Stimulated activated CD8-positive, alpha-beta memory T cell treated with anti-CD3 and anti-CD28 coated beads, Interleukin-12 subunit alpha, Interleukin-12 subunit beta, amount 100 ng/mL, for 1 hour (primary cell): ENCODE results near the gene MUC5AC.
"Not testable (repeated sequence)": the region's sequence is repeated elsewhere in the genome, so short reads cannot be mapped to it uniquely, and the experiment has no call there.

Source experiments
- DNase-seq: peaks from one replicate; pipeline ENCODE4 v3.0.0-alpha.2; 2020; ENCODE audit warnings: low read depth

MUC5AC gene

DNA sequence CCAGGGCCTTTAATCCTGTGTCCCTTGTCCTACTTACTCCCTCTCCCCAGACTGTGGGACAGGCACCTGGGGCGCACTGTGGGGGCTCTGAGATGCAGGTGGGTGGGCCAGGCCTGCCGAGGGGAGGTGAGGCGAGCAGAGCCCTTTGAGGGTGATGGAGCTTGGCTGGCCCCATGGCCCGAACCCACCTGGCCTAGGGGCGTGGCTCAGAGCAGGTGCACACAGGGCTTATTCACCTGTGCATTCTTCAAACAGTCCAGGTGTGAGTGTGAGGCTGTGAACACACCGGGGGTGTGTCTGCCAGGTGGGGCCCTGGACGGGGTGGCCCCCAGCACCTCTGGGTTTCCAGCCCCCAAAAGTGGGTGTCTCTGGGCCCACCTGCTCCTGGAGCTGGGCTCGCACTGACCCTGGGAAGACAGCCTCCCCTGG, 9.0 kb upstream of the MUC5AC start:
- no peak for DNase-seq

DNA sequence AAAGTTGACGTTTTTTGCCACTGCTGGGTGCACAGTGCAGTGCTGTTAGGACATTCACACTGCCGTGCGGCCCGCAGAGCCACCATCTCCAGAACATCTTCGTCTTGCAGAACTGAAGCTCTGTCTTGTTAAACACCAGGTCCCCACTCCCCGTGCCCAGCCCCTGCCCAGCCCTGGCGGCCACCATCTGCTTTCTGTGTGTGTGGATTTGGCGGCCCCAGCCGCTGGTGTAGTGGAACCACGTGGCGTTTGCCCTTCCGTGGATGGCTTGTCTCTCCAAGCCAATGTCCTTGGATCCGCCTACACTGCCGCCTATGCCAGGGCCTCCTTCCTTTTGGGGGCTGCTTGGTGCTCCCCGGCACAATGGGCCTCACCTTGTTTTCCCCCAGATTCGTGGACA, 8.2 kb upstream of the MUC5AC start:
- no peak for DNase-seq

DNA sequence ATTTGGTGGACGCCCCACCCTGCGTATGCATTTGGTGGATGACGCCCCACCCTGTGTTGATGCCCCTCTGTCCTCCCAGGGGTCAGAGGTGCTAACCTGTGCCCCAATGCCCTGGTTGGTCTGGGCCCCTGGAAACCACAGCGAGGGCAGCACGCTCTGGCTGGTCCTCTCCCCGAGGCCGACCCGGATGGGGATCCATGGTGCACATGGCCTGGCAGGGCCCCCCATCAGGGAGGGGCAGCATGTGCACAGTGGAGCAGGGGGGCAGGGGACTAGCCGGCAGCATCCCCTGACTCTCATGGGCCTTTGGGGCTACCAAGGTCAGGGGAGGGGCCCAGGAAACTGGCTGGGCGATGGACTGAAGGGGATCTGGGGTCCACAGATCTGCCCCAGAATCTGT, 7.6 kb upstream of the MUC5AC start:
- DNase-seq: no peak

DNA sequence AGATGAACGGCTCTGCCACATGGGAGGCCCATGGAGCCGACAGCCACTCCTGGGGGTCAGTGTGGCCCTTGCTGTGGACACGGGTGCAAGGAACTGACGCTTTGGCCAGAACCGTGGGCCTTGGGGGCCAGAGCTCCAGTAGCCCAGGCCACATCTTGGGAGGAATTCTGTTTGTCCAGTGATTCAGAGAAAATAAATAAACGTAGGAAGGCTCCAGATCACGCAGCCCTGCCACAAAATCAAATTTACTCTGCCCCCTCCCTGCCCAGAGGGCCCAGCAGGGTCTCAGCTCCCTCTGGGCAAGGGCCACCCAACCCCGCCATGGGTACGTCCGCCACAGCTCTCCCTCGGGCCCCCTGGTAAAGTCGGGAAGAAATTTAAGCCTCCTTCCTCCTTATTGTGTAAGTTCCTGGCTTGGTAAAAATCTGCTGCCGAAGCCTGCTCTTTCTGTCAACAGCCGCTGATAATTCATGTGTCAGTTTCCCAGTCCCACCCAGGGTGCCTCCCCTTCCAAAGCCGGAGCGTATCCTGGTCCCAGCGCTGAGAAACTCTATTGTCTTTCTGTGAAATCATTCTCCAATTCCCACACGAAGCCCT, 6.9 kb upstream of the MUC5AC start:
- DNase-seq: no peak

DNA sequence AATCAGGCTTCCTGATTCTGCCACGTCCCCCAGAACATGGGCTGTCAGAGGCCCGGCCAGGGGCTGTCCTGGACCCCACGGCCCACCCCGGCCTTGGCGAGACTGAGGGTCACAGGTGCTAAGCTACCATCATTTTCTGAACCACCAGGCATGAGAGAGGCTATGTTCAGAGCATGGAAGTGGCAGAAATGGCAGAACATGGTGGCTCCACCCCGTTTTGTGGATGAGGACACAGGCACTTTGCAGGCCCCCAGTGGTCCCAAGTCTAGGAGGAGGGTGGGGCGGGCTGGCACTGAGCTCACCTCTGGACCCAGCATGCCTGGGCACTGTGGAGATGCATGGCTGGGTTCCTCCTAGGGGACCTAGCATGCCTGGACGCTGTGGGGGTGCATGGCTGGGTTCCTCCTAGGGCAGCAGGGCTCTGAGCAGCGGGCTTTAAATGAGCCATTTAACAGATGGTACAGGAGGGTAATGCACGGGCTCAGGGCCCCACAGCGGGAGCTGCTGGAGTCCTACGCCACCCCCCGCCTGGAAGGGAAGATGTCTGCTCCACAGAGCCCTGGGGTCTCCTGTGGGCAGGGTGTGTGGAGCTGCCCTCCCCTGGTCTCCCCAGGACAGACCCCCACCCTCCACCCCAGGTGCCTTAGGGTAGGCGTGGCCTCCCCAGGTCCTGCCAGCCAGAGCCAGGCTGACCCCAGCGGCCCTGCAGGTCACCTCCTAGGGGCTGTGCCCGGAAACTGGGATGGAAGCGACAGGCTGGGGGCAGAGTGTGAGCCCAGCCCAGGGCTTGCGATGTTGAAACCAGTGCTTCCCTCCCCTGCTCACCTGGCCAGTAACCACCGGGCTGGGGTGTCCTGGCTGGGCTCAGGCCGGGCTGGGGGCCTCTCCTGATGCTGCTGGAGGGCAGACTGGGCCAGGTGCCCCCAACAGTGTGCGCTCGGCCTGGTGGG, 6.1 kb upstream of the MUC5AC start:
- DNase-seq: no peak

DNA sequence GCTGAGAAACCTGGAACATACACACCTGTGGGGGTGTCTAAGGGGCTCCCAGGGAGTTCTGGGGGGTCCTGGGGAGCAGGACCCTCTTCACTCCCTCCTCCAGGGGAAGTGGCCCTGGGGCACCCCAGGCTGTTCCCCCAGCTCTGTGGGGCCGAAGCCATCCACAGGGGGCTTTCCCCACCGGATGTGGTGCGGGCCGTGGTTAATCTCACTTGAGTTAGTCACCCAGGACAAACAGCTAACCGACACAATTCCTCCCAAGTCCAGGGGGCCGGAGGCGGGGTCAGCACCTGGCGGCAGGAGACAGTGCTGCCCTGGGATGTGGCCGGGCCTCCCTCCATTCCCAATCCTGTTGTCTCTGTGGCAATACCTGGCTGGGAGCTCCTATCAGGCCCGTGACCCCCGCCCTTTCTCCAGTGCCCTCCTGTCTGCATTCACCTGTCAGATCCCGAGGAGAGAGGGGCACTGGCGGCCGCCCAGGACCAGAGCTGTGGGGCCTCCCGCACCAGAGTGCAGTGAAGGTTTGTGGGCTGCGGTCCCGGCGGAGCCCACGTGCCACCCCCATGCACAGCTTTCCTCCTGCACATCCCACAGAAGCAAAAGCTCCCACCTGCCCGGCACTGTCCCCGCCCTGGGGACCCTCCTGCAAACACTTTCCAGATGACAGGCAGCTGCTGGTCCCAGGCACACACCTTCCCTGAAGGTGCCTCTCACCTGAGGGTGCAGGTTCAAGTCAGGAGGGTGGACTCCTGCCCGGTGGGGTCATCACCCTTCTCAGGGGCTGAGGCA, 5.2 kb upstream of the MUC5AC start:
- no peak for DNase-seq

DNA sequence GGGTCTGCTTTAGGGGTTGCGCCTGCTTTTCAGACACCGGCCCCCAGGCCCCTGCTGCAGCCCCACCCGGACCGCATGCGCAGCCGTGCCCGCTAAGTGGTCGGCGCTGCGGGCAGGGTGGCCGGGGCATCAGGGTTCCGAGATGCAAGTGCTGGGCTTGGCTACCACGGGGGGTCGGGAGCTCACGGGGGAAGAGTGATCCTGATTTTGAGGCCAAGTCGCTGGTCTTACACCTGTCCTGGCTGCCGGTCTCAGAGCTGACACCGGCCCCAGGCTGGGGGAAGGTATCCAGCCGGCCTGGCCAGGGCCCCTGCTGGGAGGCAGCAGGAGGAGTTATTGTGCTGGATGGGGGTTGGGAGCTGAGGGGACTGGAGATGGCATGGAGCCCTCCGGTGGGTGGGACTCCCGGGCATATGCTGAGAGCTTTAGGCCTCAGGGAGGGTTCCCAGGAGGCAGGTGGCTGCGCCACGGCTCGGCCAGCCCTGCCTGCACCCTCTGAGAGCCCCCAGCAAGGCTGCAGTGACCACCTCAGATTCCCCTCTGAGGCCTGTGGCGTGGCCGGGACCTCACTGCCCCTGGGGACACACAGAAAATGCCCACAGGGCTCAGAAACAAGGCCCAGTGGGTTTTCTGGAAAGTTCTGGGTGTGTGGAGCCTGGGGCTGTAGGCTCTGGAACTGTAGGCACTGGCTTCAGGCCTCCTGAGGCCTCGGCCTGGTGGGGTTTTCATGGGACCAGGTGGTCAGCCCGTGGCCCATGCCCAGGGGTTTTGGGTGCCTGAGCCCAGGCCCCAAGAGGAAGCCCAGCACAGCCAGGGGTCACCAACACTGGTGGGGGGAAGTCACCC, 4.4 kb upstream of the MUC5AC start:
- no peak for DNase-seq

DNA sequence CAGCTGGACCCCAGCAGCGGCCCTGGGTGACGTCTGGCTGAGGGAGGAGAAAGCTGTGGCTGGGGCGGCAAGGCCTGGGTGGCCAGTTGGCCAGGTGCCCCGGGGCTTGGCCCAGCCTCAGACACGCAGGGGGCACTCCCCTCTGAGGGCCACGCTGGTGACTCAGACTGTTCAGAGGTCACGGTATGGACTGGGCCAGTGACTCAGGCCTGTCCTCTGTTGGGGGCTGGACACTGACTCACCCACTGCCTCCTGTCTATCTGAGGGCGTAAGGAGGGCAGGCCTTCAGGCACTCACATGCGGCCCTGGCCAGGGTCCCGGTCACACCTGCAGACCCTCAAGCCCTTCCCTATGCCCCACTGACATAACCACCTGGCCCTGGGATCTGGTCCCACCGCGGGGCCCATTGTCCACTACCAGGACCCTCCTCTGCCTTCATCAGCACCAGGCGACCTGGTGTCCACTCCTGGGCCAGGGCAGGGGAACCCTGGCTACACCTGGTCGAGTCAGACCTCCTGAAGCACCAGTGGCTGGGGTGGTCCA, 3.7 kb upstream of the MUC5AC start:
- no peak for DNase-seq

DNA sequence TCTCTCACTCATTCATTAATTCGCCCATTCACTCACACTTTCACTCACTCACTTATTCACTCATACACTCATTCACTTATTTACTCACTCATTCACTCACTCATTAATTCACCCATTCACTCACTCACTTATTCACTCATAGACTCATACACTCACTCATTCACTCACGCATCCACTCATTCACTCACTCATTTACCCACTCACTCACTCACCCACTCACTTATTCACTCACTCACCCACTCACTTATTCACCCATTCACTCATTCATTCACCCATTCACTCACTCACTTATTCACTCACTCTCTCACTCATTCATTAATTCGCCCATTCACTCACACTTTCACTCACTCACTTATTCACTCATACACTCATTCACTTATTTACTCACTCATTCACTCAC, 3.1 kb upstream of the MUC5AC start:
- not testable (repeated sequence) for DNase-seq

DNA sequence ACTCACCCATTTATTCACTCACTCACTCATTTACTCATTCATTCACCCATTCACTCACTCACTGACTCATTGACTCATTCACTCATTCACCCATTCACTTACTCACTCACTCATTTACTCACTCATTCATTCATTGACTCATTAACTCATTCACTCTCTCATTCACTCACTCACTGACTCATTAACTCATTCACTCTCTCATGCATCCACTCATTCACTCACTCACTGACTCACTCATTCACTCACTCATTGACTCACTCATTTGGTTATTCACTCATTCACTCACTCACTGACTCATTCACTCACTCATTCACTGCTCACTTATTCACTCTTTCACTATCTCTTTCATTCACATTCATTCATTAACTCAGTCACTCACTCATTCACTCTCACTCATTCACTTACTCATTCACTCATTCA, 2.5 kb upstream of the MUC5AC start:
- no peak for DNase-seq

DNA sequence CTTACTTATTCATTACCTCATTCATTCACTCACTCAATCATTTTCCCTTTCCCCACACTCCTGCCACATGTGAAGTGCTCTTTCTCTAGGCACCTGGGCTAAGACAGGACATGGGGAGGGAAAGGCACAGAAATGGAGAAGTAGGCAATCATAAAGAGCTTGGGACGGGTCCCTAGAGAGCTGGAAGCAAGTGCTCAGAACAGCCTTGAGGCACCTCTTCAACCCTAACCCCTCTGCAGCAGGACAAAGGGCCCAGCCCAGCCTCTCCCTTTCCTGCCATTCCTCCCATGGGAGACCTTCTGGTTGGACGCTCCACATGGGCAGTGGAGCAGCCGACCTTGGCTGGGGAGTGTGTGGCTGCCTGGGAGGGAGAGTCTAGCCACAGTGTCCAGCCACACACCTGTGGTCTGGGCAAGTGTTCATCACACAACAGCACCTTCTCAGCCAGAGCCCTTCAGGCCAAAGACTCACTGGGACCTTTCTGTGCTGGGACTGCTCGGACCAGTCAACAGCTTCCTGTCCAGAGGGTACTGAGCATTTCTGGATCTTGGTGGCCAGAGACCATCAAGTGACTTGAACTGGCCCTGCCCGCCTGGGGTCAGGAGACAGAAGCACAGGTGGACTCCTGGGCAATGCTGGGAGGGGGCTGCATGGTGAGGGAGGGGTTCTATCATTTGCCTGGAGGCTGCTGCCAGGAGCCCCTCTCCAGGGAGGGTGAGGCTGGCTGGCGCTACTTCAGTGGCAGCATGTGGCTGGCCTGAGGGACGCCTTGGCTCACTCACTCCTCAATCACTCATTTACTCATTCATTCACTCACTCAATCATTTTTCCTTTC, 1.0 kb upstream of the MUC5AC start:
- DNase-seq: no peak

DNA sequence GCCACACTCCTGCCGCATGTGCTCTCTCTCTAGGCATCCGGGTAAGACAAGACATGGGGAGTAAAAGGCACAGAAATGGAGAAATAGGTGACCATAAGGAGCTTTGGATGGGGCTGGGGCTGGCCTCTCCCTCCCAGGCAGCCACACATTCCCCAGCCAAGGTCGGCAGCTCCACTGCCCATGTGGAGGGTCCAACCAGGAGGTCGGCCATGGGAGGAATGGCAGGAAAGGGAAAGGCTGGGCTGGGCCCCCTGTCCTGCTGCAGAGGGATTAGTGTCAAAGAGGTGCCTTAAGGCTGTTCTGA, 460 bp upstream of the MUC5AC start:
- DNase-seq: no peak

DNA sequence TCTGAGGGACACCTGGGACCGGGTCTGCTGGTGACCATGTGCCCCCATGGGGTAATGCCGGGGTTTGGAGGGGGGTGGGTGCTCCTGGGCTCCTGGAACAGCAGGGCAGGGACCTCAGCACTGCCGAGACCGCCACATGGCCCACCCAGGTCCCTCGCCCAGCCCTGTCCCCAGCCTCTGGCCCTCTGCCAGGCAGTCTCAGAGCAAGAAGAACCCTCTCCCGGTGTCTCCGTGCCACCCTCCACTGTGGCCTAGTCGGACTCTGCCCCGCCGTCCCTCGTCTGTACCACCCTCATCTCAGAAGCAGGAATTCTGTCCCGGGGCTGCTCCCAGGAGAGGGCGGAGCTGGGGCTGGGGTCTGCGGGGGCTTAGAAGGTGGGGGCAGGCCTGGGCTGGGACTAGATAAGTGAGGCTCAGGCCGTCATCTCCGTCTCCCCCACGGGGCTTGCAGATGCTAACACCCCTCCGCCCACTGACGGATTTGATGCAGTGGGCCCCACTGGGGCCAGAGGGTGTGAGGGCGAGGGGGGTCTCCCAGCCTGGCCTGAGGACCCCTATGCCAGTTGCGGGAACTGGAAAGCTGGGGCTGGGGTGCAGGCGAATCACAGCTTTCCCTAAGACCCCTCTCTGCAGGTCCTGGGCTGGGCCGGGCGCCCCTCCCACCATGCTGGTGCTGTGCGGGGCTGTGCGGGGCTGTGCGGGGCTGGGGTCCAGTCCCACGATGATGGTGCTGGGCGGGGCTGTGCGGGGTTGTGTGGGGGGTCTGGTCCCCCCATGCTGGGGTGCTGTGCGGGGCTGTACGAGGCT, 1.1 kb downstream of the MUC5AC start:
- no peak for DNase-seq

DNA sequence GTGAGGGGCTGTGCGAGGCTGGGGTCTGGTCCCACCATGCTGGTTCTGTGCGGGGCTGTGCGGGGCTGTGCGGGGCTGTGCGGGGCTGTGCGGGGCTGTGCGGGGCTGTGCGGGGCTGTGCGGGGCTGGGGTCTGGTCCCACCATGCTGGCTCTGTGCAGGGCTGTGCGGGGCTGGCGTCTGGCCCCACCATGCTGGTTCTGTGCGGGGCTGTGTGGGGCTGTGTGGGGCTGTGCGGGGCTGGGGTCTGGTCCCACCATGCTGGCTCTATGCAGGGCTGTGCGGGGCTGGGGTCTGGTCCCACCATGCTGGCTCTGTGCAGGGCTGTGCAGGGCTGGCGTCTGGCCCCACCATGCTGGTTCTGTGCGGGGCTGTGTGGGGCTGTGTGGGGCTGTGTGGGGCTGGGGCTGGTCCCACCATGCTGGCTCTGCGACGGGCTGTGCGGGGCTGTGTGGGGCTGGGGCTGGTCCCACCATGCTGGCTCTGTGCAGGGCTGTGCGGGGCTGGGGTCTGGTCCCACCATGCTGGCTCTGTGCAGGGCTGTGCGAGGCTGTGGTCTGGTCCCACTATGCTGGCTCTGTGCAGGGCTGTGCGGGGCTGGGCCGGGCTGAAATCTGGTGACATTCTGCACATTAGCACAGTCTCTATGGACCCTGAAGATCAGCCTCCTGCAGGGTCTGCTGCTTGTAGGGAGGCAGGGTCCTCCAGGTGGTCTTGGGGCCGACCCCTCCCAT, 1.9 kb downstream of the MUC5AC start:
- not testable (repeated sequence) for DNase-seq

DNA sequence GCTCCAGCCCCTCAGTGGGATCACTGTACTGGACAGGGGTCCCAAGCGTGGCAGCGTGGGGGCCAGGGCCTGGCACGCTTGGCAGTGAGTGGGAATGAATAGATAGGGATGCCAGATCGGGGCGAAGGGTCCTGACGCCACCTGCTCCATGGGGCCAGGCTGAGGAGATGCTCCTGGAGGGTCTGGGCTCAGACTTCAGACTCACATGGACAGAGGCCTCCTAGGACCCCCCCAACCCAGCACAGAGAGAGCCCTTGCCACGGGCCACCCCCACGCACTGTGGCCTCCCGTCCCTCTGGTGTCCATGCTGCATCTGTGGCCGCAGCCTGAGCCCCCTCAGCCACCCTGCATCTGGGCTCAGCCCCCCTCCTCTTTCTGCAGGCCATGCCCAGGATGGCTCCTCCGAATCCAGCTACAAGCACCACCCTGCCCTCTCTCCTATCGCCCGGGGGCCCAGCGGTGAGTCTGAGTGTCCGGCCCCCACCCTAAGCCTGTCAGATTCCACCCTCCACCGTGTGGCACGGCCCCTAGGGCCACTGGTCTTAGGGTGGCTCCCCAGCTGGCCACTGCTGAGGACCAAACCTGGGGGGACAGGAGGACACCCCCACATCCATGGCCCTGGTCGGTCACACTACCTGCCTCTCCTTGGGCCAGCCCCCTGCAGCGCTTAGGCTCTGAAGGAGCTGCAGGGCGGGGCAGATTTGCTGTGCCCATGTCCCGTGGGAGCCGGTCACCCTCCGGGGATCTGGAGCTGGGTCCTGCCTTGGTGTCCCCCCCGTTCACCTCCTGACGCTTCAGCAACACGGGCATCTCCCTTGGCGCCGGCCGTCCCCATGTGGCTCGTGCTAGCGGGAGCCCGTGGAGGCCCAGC, 2.7 kb downstream of the MUC5AC start:
- DNase-seq: no peak

DNA sequence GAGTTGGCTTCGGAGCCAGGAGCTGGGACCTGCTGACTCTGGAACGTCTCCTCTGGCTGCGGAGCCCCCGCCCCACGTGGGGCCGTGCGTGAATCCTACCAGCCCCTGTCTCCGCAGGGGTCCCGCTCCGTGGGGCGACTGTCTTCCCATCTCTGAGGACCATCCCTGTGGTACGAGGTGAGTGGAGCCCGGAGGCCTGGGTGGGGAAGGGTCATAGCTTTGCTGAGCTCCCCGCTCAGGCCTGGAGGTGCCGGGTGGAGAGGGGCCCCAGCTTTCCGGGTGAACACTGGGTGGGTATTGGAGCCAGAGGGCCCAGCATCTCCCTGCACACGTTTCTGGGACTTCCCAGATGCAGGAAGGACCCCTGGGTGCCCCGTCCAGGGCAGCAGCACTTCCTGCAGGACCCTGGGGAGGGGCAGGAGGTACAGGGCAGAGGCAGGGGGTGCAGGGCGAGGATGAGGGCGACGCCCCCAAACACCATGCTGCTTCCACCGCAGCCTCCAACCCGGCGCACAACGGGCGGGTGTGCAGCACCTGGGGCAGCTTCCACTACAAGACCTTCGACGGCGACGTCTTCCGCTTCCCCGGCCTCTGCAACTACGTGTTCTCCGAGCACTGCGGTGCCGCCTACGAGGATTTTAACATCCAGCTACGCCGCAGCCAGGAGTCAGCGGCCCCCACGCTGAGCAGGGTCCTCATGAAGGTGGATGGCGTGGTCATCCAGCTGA, 3.8 kb downstream of the MUC5AC start:
- no peak for DNase-seq

DNA sequence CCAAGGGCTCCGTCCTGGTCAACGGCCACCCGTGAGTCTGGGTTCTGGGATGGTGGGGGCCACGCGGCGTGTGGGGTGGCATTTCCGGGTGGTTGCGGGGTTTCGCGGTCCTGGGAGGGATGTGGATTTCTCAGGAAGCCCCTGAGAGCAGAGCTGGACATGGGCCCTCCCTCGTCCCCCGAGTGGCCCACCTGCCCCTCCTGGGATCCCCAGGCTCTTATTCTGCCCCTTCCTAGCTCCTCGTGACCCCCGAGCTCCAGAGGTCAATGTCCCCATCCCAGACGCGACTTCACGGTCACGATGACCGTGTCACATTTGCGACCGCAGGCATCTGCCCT, 4.4 kb downstream of the MUC5AC start:
- no peak for DNase-seq
